Right lobe of liver (tissue), 6 donors: Measurements from ENCODE around the gene RHOH. TPM values are rescaled to one million over a fixed set of nuclear protein-coding genes. Genes with fewer than 3 reads are reported as not detected.

ENCODE experiments used
- ATAC-seq, 4 donors: fragments of 200-7000 bp; cut with Tn5 transposase; one replicate each; pipeline ENCODE4 v1.9.1; 2020; ENCODE audit warnings: mild to moderate bottlenecking in 4 of 4, moderate library complexity in 4 of 4
- DNase-seq, 3 donors: peaks; one replicate each; pipeline ENCODE4 v3.0.0-alpha.2; 2020
- H3K27ac ChIP-seq, 3 donors: fragments of 200-600 bp; one replicate each; pipeline ENCODE4 v1.8.0; 2022
- H3K27me3 ChIP-seq, 2 donors: fragments of 200-600 bp; one replicate each; pipeline ENCODE4 v1.8.0; 2022
- H3K36me3 ChIP-seq, 4 donors: fragments of 200-600 bp; sonication (generic) in 1 of 4; one replicate each; pipeline versions ENCODE4 v1.5.1 to v1.8.0; 2017 to 2022; ENCODE audit warnings: control low read depth in 1 of 4
- H3K4me1 ChIP-seq, 4 donors: fragments of 200-600 bp; sonication (generic) in 1 of 4; one replicate each; pipeline versions ENCODE4 v1.5.1 to v1.8.0; 2017 to 2022; ENCODE audit warnings: control low read depth in 1 of 4
- H3K4me3 ChIP-seq, 3 donors: fragments of 200-600 bp; one replicate each; pipeline ENCODE4 v1.8.0; 2022
- H3K9me3 ChIP-seq, 4 donors: fragments of 200-600 bp; sonication (generic) in 1 of 4; one replicate each; pipeline versions ENCODE4 v1.5.1 to v1.8.0; 2017 to 2022; ENCODE audit warnings: control low read depth in 1 of 4
- CTCF ChIP-seq, 4 donors: fragments of 200-600 bp in 3 of 4; fragments of 450-650 bp in 1 of 4; IDR thresholded peaks; one replicate each; pipeline versions ENCODE4 v1.5.1 to v1.8.0; 2016 to 2022; ENCODE audit warnings: antibody characterized with exemption in 4 of 4, mild to moderate bottlenecking in 2 of 4
- POLR2A ChIP-seq: fragments of 450-650 bp; IDR thresholded peaks from one replicate; pipeline ENCODE4 v1.6.1; 2017; ENCODE audit warnings: antibody characterized with exemption, mild to moderate bottlenecking
- WGBS: methylation state at CpG from one replicate; pipeline ENCODE4 v1.1.6; 2018; ENCODE audit warnings: low coverage, low lambda C conversion rate; ENCODE audit not compliant: insufficient coverage; ENCODE audit errors: missing lambda C conversion rate; 5-methylcytosine and 5-hydroxymethylcytosine counted together
- intact Hi-C, 2 donors: fragments of 100-400 bp; cut with DNase I; formaldehyde crosslinking; loops; one replicate each; pipeline versions ENCODE4 v1.11.2 to v1.14.1; 2022
- total RNA-seq, 6 experiments: library from RNA; depleted of rRNA in 2 of 6; stranded (reverse); fragments of >200 nt in 2 of 6; fragmentation: NEBNext Ultra II Directional in 3 of 6; extraction: Animal tissue kit (Norgen Biotek cat#: 25700) in 3 of 6; gene quantifications; one replicate each; pipeline versions ENCODE4 v1.1.0 to v1.2.4, GENCODE V29; 2016 to 2023
- donor health status: DM: no; HTN: yes; CAD: no.
- donor health status: DM: no; HTN: no; CAD: no.
- donor health status: DM: no; HTN: no; CAD: no.
- donor health status: DM: no; HTN: yes; CAD: no.
- donor health status: DM: no; HTN: yes; CAD: no.

Gene RHOH
- total RNA-seq, 6 experiments from 2014 or later = 0.25 to 1.2 (median 0.62) TPM

GRCh38 chr4:40211224-40212185 lies 14.7 kb downstream of the RHOH start:
- DNase-seq (no peak), ATAC-seq (no peak)
- no peaks in the 10 kb centered on the region for H3K36me3 ChIP-seq
- H3K4me3 ChIP-seq = no peak overlapping the region
- H3K27me3 ChIP-seq = no peaks in the 10 kb centered on the region
- 83% methylated on average over 13 of the region's 13 CpGs for WGBS
- TF ChIP-seq POLR2A = no peak
- no peak for TF ChIP-seq CTCF (IDR thresholded peaks at IDR 0.05)
- H3K9me3 ChIP-seq = no peaks in the 10 kb centered on the region
- H3K4me1 ChIP-seq = no peaks in the 10 kb centered on the region
- no peak overlapping the region for H3K27ac ChIP-seq
- intact Hi-C loops = no loop called here

- no peak for TF ChIP-seq POLR2A
- TF ChIP-seq CTCF (IDR thresholded peaks at IDR 0.05) = no peak
- ATAC-seq (no peak), DNase-seq (no peak)
- H3K27me3 ChIP-seq = no peaks in the 10 kb centered on the region
- H3K27ac ChIP-seq = no peak overlapping the region
- intact Hi-C loops = no loop called here
- no peaks in the 10 kb centered on the region for H3K9me3 ChIP-seq
- no peaks in the 10 kb centered on the region for H3K4me1 ChIP-seq
- no peak overlapping the region for H3K4me3 ChIP-seq
- no peaks in the 10 kb centered on the region for H3K36me3 ChIP-seq
- WGBS = 61% methylated on average over 5 of the region's 6 CpGs
Observed at GRCh38 chr4:40212674-40213527, 16.1 kb downstream of the RHOH start.

- no peaks in the 10 kb centered on the region for H3K4me1 ChIP-seq
- 82% methylated on average over 7 of the region's 7 CpGs for WGBS
- no peak for ATAC-seq
- TF ChIP-seq CTCF (IDR thresholded peaks at IDR 0.05) = no peak
- TF ChIP-seq POLR2A = no peak
- intact Hi-C loops = no loop called here
- H3K27ac ChIP-seq = no peak overlapping the region
- H3K36me3 ChIP-seq = no peaks in the 10 kb centered on the region
- H3K9me3 ChIP-seq = no peaks in the 10 kb centered on the region
- no peak for DNase-seq
- H3K27me3 ChIP-seq = no peaks in the 10 kb centered on the region
- no peak overlapping the region for H3K4me3 ChIP-seq
Observed at GRCh38 chr4:40214038-40214437, 17.2 kb downstream of the RHOH start.

- no peaks in the 10 kb centered on the region for H3K27me3 ChIP-seq
- H3K9me3 ChIP-seq = no peaks in the 10 kb centered on the region
- no peak overlapping the region for H3K27ac ChIP-seq
- H3K4me3 ChIP-seq = no peak overlapping the region
- H3K4me1 ChIP-seq = no peaks in the 10 kb centered on the region
- WGBS = 81% methylated on average over 8 of the region's 9 CpGs
- intact Hi-C loops = no loop called here
- DNase-seq (no peak), ATAC-seq (no peak)
- no peak for TF ChIP-seq CTCF (IDR thresholded peaks at IDR 0.05)
- H3K36me3 ChIP-seq = no peaks in the 10 kb centered on the region
Observed at GRCh38 chr4:40214661-40215418, 18.0 kb downstream of the RHOH start.
